HG03521 (cell line): Measurements from ENCODE around the gene DMD.
"Not testable (repeated sequence)": the region's sequence is repeated elsewhere in the genome, so short reads cannot be mapped to it uniquely, and the experiment has no call there.

Experiments used
- ATAC-seq: cut with Tn5 transposase; IDR thresholded peaks from one replicate; pipeline ENCODE4 v1.9.1; 2021; ENCODE audit warnings: mild to moderate bottlenecking, moderate library complexity; ENCODE audit not compliant: unreplicated experiment

The DMD gene

DNA sequence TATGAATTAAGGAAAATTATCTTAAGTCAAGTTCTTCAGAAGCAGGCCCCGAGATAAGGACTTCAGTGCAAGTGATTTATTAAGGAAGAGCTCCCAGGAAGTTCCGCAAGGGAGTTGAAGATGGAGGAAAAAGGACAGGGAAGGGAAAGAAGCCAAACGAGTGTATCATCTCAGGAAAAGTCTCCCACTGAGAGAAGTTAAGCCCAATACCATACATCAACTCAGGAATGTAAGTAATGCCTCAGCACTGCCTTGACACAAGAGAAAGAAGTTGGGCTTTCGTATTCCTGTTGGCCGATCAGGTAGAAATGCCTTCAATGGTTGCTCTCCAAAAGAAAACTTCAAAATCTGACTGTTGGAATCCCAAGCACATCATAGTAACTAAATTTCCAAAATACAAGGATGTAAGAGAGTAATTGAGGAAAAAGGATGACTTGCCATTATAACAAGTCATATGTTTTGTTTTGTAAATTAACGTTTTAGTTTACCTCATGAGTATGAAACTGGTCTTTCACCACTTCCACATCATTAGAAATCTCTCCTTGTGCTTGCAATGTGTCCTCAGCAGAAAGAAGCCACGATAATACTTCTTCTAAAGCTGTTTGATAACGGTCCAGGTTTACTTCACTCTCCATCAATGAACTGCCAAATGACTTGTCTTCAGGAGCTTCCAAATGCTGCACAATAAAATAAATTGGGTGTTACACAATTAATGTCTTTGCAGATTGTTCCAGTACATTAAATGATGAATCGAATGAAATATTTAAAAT lies 566.7 kb downstream of the DMD start:
- ATAC-seq, result no peak

DNA sequence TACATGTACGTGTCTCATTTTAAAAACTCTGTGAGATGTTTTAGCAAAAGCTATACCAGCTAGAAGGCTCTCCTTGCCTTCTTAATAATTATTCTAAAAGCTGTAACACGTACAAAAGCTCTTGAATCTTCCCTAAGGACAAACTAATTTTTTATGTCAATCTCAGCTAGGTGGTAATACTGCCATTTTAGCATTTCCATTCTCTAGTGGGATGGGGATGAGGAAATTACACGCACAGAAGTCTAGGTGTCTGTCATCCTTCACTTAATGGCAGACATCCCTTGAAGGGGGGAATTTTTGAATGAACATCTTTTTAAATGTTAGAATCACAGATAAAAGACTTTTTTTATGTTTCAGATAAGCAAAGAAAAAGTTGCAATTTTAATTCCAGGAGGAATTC lies 569.1 kb downstream of the DMD start:
- ATAC-seq, result no peak

DNA sequence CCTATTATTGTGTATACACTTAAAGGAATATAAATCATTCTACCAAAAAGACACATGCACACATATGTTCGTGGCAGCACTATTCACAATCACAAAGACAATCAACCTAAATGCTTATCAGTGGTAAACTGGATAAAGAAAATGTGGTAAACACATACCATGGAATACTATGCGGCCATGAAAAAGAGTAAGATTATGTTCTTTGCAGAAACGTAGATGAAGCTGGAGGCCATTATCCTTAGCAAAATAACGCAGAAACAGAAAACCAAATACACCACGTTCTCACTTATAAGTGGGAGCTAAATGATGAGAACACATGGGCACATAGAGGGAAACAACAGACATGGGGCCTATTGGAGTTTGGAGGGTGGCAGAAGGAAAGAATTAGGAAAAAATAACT lies 593.2 kb downstream of the DMD start:
- ATAC-seq, result no peak

DNA sequence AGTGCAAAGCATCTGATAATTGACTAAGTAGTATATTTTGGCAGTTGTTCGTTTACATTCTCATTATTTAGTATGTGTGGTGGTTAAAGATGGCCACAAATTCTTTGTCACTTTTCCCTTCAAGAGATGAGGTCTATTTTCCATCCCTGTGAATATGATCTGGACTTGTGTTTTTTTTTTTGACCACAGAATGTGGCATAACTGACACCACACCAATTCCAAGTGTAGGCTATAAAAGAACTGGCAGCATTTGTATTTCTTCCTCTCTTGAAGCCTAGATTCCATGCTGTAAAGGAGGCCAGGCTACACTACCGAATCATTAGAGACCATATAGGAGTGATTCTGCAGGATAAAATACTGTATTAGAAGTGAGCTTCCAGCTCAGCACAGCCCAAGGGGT lies 596.6 kb downstream of the DMD start:
- no peak for ATAC-seq

DNA sequence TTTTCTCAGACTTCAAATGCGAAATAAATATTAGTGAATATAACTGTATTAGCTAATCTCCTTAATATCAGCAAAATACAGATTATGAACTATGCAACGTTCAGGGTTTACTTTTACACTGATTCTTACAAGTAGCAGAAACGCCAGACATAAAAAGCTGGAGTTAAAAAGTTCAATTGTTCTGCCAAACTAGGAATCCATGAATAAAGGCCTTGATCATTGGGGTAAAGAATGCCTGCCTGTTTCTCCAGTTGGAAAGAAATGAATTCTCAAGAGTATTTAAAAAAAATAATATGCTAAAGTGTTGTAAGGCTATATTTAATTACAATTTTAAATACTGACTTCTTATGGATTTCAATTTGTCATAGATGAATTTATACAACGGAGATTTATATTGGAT lies 612.2 kb downstream of the DMD start:
- ATAC-seq, result no peak

DNA sequence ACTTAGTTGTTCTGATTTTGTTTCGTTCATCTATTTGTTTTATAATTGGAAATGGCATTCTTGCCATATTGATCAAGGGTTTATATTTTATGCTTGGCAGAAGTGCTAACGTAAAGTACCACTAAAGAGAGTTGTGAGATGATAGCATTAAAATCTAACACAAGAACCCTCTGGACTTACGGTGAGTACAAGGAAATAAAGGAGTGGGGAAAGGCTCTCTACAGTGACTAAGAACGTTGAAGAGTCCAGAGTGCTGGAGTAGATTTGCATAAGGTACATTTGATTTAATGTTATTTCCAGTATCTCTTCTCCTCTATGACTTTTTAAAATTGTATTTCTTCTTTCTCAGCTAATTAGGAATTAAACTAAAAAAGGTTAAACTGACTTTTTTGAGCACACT lies 612.6 kb downstream of the DMD start:
- ATAC-seq, result no peak

DNA sequence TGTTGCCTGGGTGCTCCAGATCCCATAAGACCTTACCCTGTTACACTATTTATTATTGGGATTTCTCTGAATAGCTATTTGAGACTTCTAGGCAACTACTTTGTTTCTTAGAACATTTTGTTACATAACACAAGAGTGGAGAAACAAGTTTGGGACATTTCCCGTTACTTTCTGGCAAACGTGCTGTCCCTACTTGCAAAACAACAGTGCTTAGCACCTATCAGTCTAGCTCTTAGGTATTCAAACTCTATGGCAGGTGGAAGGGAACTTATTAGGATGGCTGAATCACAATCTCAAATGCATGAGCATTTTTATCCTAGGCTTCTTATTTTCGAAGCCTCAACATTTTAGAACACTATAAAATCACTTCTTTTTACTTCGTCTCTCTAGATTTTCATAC lies 613.6 kb downstream of the DMD start:
- ATAC-seq, result no peak

DNA sequence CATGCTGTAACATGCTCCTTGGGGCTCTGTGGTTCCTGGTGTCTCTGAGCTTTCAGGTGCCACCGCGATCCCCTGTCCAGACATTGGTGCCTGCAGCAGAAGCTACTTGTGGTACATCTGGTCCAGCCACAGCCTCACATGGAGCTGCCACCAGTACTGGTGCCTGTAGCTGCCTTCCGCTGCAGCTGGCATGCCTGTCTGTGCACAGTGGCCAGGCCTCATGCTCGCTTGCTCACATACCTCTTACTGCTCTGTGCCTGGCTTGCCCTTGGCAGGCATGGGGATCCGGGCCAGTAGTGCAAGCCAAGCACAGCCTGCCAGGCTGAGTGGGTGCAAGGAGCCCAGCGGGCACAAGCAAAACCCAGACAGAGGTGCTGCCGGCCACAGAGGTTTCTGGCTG lies 618.6 kb downstream of the DMD start:
- no peak for ATAC-seq

DNA sequence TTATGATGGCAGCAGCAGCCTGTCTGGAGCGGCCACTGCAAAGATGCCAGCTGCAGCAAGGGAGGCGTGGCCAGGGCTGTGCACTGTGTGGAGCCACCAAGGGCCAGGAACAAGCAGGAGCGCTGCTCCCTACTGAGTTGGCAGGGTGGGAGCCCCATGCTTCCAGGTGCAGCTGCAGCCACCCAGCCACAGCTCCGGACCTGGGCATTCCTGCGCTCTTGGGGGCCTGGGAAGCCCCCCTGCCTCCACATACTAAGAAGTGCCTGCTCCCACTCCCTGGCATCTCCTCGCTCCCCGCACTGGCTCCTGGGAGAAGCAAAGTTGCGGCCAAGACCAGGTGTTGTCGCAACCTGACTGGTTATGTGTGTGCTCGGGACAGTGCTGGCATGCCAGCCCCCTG lies 619.8 kb downstream of the DMD start:
- ATAC-seq, result no peak

DNA sequence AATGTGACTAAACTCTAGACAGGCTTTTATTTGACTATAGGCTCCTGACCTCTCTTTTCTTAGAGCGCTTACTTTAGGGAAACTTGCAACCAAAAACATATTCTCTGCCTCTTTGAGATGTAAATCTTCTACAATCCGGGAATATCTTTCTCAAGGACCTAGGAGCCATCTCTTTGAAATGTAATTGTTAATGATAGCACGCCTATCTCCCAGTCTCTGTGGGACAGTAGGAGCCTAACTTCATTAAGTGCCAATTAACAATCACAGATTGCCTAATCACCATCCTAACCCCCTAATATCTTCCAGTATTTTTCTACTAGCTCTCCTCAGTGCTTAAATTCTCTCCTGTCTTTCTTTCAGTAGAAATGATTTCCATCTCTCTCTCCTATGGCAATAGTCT lies 628.6 kb downstream of the DMD start:
- no peak for ATAC-seq

DNA sequence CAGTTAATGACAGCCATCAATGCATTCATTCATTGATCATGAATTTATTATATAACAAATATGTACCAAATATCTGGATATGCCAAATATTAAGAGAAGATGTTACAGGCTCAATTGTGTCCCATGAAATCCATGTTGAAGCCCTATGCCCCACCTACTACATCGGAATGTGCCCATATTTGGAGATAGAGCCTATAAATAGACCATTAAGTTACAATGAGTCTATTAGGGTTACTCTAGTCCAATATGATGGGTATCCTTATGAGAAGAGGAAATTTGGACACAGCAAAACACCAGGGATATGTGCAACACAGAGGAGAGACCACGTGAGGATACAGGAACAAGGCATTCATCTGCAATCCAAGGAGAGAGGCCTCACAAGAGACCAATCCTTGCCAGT lies 634.5 kb downstream of the DMD start:
- no peak for ATAC-seq

DNA sequence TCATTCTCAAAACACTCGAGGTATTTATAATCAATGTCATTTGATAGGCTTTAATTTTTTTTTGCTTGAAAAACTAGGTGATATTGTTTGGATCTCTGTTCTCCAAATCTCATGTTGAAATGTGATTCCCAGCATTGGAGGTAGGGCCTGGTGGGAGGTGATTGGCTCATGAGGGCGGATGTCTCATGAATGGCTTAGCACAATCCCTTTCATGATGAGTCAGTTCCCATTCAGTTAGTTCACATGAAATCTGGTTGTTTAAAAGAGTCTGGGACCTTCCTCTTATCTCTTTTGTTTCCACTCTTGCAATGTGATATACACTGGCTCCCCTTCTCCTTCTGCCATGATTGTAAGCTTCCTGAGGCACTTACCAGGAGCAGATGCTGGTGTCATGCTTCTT lies 638.7 kb downstream of the DMD start:
- no peak for ATAC-seq

DNA sequence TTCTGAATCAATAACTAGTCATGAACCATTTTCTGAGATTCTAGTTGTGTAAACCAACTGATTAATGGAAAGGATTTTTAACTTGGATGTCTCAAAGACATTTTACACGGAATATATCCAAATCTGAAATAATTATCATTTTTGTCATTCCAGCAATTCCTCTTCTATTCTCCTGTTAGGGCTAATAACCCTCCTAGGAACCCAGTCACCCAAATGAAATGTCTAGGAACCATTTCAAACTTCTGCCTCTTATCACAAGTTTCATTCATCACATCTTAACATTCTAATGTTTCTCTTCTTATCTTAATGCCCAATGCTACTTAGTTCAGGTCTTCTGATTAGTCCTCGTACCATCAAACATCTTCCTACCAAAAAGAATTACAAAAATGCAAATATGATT lies 639.8 kb downstream of the DMD start:
- ATAC-seq, result no peak

DNA sequence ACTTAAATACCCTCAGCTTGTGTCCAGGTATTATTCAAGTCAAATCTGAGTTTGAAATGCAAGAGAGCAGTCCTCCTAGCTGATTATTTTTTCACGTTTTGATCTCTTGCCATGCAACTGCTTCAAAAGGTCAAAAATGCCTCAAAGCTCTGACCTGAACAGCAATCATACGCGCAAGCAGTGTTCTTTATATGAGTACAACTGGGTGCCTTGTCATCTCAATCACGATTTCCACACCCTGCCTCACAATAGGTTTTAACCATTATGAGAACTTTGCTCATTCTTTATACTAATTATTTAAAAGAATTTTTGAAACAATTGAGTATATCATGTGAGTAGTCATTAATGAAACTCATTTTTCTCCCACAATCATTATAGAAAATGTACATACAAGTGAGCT lies 649.1 kb downstream of the DMD start:
- ATAC-seq, result no peak

DNA sequence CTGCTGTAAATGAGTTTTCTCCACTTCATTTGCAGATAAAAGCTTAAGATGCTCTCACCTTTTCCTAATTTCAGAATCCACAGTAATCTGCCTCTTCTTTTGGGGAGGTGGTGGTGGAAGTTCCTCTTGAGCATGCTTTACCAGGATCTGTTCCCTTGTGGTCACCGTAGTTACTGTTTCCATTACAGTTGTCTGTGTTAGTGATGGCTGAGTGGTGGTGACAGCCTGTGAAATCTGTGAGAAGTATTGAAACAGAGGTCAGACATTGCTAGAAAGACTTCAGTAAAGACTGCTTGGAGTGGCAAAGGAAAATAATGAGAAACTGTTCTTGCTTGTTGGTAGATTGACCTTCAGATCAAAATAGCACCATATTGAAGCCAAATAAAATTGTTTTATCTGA lies 666.2 kb downstream of the DMD start:
- ATAC-seq, result no peak

DNA sequence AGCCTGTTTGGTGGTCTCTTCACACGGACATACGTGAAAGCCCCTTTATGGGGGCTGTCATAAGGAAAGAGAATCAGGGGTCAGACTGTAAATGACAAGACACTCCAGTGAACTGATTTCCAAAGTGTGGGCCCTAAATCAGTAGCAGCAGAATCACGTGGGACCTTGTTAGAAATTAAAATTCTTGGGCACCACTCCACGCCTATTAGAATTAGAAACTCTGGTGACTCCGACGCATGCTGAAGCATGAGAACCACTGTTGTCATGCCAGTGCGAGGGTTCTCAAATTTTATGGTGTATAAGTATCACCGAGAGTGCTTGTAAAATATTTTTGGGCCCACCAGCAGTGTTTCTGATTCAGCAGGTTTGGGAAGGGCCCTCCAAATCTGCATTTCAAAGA lies 672.8 kb downstream of the DMD start:
- ATAC-seq, result no peak

DNA sequence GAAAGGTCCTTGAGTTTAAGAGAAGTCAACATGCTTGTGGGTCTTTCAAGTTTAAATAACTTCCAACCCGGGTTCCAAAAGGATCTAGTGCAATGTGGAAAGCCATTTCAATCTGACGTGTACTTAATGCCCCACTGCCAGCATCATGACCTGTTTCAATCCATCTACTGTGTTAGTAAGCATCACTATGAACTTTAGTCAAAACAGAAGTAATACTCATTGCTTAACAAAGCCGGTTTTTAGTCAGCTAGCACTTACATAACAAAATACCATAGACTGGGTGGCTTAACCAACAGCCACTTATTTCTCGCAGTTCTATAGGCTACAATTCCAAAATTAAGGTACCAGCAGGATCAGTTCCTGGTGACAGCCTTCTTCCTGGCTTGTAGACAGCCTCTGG lies 677.5 kb downstream of the DMD start:
- ATAC-seq, result no peak

DNA sequence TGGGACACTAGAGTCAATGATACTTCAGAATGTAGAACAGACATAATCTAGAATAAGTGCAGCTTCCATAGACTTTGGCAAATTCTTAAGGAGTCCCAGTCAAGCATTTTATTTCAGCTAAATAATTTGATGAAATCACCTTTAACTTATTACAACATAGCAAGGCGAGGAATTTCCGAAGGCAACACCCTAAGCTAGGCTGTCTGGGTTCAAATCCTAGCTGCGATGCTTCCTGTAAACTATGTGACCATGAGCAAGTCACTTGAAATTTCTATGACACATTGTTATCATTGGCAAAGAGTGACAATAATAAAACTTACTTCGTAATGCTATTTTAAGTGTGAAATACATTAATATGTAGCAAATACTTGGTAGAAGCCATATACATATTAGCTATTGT lies 679.1 kb downstream of the DMD start:
- no peak for ATAC-seq

DNA sequence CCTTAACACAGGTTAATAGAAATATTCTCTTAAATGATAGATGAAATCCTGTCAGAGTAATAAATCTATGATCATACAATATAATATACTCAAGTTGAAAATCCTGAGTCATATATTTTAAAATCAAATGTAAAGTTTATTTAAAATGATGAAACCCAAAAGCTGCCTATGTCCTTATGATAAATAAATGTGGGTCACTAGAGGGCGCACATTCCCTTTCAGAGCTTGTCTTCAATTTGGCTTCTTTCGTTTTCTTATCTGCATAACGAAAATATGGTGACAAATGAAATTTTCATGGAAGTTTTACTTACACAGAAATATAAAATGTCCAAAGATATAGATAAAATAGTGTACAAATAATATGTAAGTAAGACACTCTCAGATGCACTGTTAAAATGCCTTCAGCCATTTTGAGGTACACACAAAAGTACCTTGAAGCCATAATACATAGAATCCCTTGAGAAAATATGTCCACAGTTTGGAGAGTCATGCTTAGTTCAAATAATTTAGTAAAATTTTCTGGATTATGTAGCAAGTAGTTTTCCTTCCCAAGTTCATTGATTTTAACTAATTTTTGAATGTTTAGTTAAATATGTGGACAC lies 680.4 kb downstream of the DMD start:
- ATAC-seq, result no peak

DNA sequence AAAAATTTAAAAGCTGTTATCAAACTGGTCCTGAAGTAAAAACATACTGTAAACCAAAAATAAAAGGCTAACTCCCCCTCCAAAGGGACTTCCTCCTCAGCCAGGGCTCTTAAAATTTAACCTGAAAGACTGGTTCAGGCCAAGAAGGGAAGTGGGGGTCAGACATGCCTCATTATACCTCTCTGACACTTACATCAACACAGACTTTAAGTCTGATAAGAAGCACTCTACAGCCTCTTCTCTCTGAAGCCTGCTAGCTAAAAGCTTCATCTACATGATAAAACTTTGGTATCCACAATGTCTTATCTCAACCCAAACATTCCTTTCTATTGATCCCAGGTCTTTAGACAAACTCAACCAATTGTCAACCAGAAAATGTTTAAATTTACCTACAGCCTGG lies 682.9 kb downstream of the DMD start:
- not testable (repeated sequence) for ATAC-seq

DNA sequence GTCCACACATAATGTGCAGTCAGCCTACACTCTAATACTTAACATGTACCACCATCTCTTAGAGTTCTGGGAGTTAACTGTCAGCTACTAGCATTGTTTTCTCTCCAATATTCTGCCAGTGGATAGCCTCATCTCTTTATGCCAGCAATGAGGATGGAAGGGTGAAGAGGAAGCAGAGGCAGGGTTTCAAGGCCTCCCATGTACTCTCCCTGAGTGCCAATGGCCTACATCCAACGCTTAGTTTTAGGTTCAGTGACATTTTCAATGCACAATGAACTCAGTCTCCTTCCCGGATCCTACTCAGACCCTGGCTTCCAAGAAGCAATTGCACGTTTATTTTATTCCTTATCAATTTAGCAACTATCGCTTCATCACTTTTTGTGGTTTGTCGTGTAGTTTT lies 686.1 kb downstream of the DMD start:
- no peak for ATAC-seq

DNA sequence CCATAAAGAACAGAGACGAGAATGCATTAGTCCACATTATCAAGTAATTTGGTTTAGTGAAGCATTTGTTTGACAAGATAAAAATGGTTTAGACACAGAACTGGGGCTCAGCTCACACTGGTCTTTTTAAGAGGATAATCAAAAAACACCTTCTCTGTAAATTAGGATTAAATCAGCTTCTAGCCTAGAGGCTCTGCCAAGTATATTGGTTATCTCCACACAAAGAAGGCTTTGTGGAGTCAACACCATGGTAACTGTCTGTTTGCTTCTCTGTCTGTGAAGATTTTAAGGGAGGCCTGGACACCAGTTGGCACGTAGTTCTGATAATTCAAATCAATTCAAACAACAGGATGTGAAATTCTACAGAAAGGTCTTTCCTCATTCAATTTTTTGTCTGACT lies 687.0 kb downstream of the DMD start:
- ATAC-seq, result no peak

DNA sequence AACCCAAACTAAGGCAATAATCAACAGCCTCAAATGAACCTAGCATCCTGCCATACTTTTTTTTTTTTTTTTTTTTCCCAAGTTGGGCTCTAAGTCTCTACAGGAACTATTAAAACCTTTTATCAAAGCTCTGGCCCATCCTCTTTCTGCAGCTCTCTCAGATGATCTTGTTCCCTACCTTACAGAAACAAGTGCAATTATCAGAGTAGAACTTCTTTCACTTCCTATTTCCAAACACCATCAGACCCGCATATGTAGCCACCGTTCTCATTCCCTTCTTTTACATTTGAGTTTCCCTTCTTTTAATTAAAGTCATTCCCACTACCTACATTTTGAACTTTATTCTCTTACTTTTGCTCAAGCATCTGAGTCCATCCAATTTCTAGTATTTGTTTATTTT lies 690.6 kb downstream of the DMD start:
- ATAC-seq, result no peak
